Stimulated activated CD4-positive, alpha-beta T cell treated with anti-CD3 and anti-CD28 coated beads, Interleukin-4, amount 100 ng/mL, for 48 hours (primary cell): ENCODE measurements around the gene RHBDD1.

Experiments
- DNase-seq, 2 donors: peaks; one replicate each; pipeline ENCODE4 v3.0.0-alpha.2; 2020; ENCODE audit warnings: low read depth in 2 of 2

RHBDD1 gene

GRCh38 chr2:226835796-226836547, at the start of gene RHBDD1:
Gene RHBDD1 (plus strand): TSS chr2:226836054. CDS start chr2:226864694, 28,640 bp downstream.
- peak; percentile 90 to 91 for DNase-seq

- no peak for DNase-seq
Measured at GRCh38 chr2:226788064-226788463, 47.8 kb upstream of the RHBDD1 start.

- no peak for DNase-seq
Measured at GRCh38 chr2:226788881-226789490, 46.9 kb upstream of the RHBDD1 start.

GRCh38 chr2:226790011-226790410, 45.8 kb upstream of the RHBDD1 start:
- no peak for DNase-seq

GRCh38 chr2:226790431-226790830, 45.4 kb upstream of the RHBDD1 start:
- no peak for DNase-seq

GRCh38 chr2:226791056-226791486, 44.8 kb upstream of the RHBDD1 start:
- DNase-seq = no peak

- DNase-seq = peak; percentile 87 to 90
Measured at GRCh38 chr2:226791487-226792081, 44.3 kb upstream of the RHBDD1 start.

GRCh38 chr2:226792155-226792881, 43.5 kb upstream of the RHBDD1 start:
- no peak for DNase-seq

GRCh38 chr2:226793646-226794045, 42.2 kb upstream of the RHBDD1 start:
- no peak for DNase-seq

GRCh38 chr2:226794196-226794661, 41.6 kb upstream of the RHBDD1 start:
- no peak for DNase-seq

GRCh38 chr2:226794751-226795171, 41.1 kb upstream of the RHBDD1 start:
- no peak for DNase-seq

GRCh38 chr2:226795281-226796011, 40.4 kb upstream of the RHBDD1 start:
- DNase-seq = no peak

GRCh38 chr2:226796012-226796839, 39.6 kb upstream of the RHBDD1 start:
- DNase-seq = no peak

- no peak for DNase-seq
Measured at GRCh38 chr2:226796840-226797288, 39.0 kb upstream of the RHBDD1 start.

- DNase-seq = no peak
Measured at GRCh38 chr2:226797289-226797988, 38.4 kb upstream of the RHBDD1 start.

- DNase-seq = no peak
Measured at GRCh38 chr2:226797989-226798421, 37.8 kb upstream of the RHBDD1 start.

GRCh38 chr2:226798422-226799210, 37.2 kb upstream of the RHBDD1 start:
- peak; percentile 23 to 26 for DNase-seq

- peak; percentile 48 to 58 for DNase-seq
Measured at GRCh38 chr2:226799211-226799975, 36.5 kb upstream of the RHBDD1 start, which contains the start of gene IRS1. Gene IRS1 (minus strand): TSS chr2:226799820. CDS start chr2:226798738, 1,082 bp downstream.
